WTC11 (cell line): ENCODE results near the gene BICD1. TPM values are rescaled to one million over a fixed set of nuclear protein-coding genes. Genes with fewer than 3 reads are reported as not detected.

Experiments used
- ATAC-seq: fragments of 200-7000 bp; cut with Tn5 transposase; 2 replicates; pipeline ENCODE4 v1.10.0; 2021; ENCODE audit warnings: mild to moderate bottlenecking, moderate library complexity
- CTCF ChIA-PET: fragments of 300-600 bp; sonication (Branson Sonifier 250); formaldehyde crosslinking; loops from one replicate; lab custom pipeline; 2021; ENCODE audit warnings: antibody characterized with exemption; lab: Charles Lee
- POLR2A ChIA-PET: fragments of 350-600 bp; sonication (Branson Sonifier 250); formaldehyde crosslinking; loops from one replicate; lab custom pipeline; 2021; ENCODE audit warnings: antibody characterized with exemption; lab: Charles Lee
- DNase-seq: peaks from one replicate; pipeline ENCODE4 v3.0.0; 2021; ENCODE audit warnings: low spot score
- H3K27ac Mint-ChIP-seq: 2 replicates; pipeline ENCODE4 v1.8.0; 2021; ENCODE audit warnings: mixed read lengths
- H3K27me3 Mint-ChIP-seq: 2 replicates; pipeline ENCODE4 v1.8.0; 2021; ENCODE audit warnings: low read depth, mild to moderate bottlenecking, moderate library complexity, mixed read lengths
- H3K36me3 Mint-ChIP-seq: 2 replicates; pipeline ENCODE4 v1.8.0; 2021; ENCODE audit warnings: mixed read lengths
- H3K4me1 Mint-ChIP-seq: 2 replicates; pipeline ENCODE4 v1.8.0; 2022; ENCODE audit warnings: mixed read lengths
- H3K4me3 Mint-ChIP-seq: 2 replicates; pipeline ENCODE4 v1.8.0; 2021; ENCODE audit warnings: mild to moderate bottlenecking, moderate library complexity, mixed read lengths
- H3K9me3 Mint-ChIP-seq: 2 replicates; pipeline ENCODE4 v1.8.0; 2021; ENCODE audit warnings: mixed read lengths
- CTCF ChIP-seq: fragments of 200-600 bp; IDR thresholded peaks from 2 replicates; pipeline ENCODE4 v1.8.0; 2022; ENCODE audit warnings: antibody characterized with exemption
- E2F1 ChIP-seq: sonication (generic); formaldehyde crosslinking; IDR thresholded peaks from 2 replicates; pipeline ENCODE4 v1.8.0; 2022; ENCODE audit warnings: mild to moderate bottlenecking, missing genetic modification reagents
- FOXJ3 ChIP-seq: sonication (generic); formaldehyde crosslinking; IDR thresholded peaks from 2 replicates; pipeline ENCODE4 v1.9.0; 2021; ENCODE audit warnings: missing genetic modification reagents, mild to moderate bottlenecking, borderline replicate concordance
- IRF2 ChIP-seq: sonication (generic); formaldehyde crosslinking; IDR thresholded peaks from 2 replicates; pipeline ENCODE4 v1.8.0; 2022; ENCODE audit warnings: low read depth, missing genetic modification reagents, borderline replicate concordance
- NR1H2 ChIP-seq: sonication (generic); formaldehyde crosslinking; IDR thresholded peaks from 2 replicates; pipeline ENCODE4 v1.9.0; 2021; ENCODE audit warnings: mild to moderate bottlenecking, moderate library complexity, missing genetic modification reagents
- NR3C1 ChIP-seq: sonication (generic); formaldehyde crosslinking; conservative IDR thresholded peaks from 2 replicates; pipeline ENCODE4 v1.8.1; 2023; ENCODE audit warnings: low read depth, mild to moderate bottlenecking, missing genetic modification reagents
- PRRX2 ChIP-seq: fragments of 250-450 bp; sonication (Bioruptor Pico); IDR thresholded peaks from 2 replicates; pipeline ENCODE4 v1.8.0; 2021; ENCODE audit warnings: mild to moderate bottlenecking
- ZBTB21 ChIP-seq: sonication (generic); formaldehyde crosslinking; IDR thresholded peaks from 2 replicates; pipeline ENCODE4 v1.8.1; 2023; ENCODE audit warnings: mild to moderate bottlenecking, missing genetic modification reagents, borderline replicate concordance
- ZNF219 ChIP-seq: sonication (generic); formaldehyde crosslinking; IDR thresholded peaks from 2 replicates; pipeline ENCODE4 v1.8.0; 2023; ENCODE audit warnings: missing genetic modification reagents, mild to moderate bottlenecking, borderline replicate concordance
- ZNF263 ChIP-seq: sonication (generic); formaldehyde crosslinking; IDR thresholded peaks from 2 replicates; pipeline ENCODE4 v1.8.1; 2022; ENCODE audit warnings: low read depth, mild to moderate bottlenecking, moderate library complexity, missing genetic modification reagents
- ZNF512 ChIP-seq: sonication (generic); formaldehyde crosslinking; IDR thresholded peaks from 2 replicates; pipeline ENCODE4 v1.8.1; 2022; ENCODE audit warnings: missing genetic modification reagents, borderline replicate concordance
- ZSCAN18 ChIP-seq: fragments of 250-450 bp; sonication (Bioruptor Pico); IDR thresholded peaks from 2 replicates; pipeline ENCODE4 v2.1.2; 2022; ENCODE audit warnings: mild to moderate bottlenecking, moderate library complexity
- total RNA-seq: library from RNA; stranded (reverse); gene quantifications from 3 replicates; pipeline ENCODE4 v1.2.3, GENCODE V29; 2021
- TF ChIP-seq, protein P1 (sequence below): sonication (generic); formaldehyde crosslinking; IDR thresholded peaks from 2 replicates; pipeline ENCODE4 v1.8.0; 2023; ENCODE audit warnings: mild to moderate bottlenecking, missing genetic modification reagents
- TF ChIP-seq, protein P2 (sequence below): sonication (generic); formaldehyde crosslinking; IDR thresholded peaks from 2 replicates; pipeline ENCODE4 v1.8.1; 2023; ENCODE audit warnings: mild to moderate bottlenecking, missing genetic modification reagents, moderate library complexity
- TF ChIP-seq, protein P3 (sequence below): fragments of 250-450 bp; sonication (Bioruptor Pico); IDR thresholded peaks from 2 replicates; pipeline ENCODE4 v1.8.0; 2021; ENCODE audit warnings: mild to moderate bottlenecking
- TF ChIP-seq, protein P4 (sequence below): sonication (generic); formaldehyde crosslinking; IDR thresholded peaks from 2 replicates; pipeline ENCODE4 v1.8.1; 2023; ENCODE audit warnings: mild to moderate bottlenecking, missing genetic modification reagents, moderate library complexity

BICD1 gene
- total RNA-seq, 1 experiment from 2014 or later: 69.4 TPM

GRCh38 chr12:32265951-32266350 is 159.3 kb downstream of the BICD1 start (continued):
- TF ChIP-seq, protein P1, sequence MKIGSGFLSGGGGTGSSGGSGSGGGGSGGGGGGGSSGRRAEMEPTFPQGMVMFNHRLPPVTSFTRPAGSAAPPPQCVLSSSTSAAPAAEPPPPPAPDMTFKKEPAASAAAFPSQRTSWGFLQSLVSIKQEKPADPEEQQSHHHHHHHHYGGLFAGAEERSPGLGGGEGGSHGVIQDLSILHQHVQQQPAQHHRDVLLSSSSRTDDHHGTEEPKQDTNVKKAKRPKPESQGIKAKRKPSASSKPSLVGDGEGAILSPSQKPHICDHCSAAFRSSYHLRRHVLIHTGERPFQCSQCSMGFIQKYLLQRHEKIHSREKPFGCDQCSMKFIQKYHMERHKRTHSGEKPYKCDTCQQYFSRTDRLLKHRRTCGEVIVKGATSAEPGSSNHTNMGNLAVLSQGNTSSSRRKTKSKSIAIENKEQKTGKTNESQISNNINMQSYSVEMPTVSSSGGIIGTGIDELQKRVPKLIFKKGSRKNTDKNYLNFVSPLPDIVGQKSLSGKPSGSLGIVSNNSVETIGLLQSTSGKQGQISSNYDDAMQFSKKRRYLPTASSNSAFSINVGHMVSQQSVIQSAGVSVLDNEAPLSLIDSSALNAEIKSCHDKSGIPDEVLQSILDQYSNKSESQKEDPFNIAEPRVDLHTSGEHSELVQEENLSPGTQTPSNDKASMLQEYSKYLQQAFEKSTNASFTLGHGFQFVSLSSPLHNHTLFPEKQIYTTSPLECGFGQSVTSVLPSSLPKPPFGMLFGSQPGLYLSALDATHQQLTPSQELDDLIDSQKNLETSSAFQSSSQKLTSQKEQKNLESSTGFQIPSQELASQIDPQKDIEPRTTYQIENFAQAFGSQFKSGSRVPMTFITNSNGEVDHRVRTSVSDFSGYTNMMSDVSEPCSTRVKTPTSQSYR (CRISPR knock-in tag): no peak
- no peak for TF ChIP-seq CTCF
- TF ChIP-seq, protein P2, sequence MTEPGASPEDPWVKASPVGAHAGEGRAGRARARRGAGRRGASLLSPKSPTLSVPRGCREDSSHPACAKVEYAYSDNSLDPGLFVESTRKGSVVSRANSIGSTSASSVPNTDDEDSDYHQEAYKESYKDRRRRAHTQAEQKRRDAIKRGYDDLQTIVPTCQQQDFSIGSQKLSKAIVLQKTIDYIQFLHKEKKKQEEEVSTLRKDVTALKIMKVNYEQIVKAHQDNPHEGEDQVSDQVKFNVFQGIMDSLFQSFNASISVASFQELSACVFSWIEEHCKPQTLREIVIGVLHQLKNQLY (CRISPR knock-in tag): no peak
- TF ChIP-seq, all 79 proteins: peak for 0

- ATAC-seq: no peak
- no peaks in the 10 kb centered on the region for H3K27me3 Mint-ChIP-seq
- no peak overlapping the region for H3K4me3 Mint-ChIP-seq
- H3K9me3 Mint-ChIP-seq: no peaks in the 10 kb centered on the region
- POLR2A ChIA-PET: no interaction called here
- TF ChIP-seq E2F1 (CRISPR knock-in tag): no peak
- TF ChIP-seq NR1H2 (CRISPR knock-in tag): no peak
- TF ChIP-seq, all 79 proteins: peak for 0
- no peak overlapping the region for H3K27ac Mint-ChIP-seq
- DNase-seq: no peak
- CTCF ChIA-PET: no interaction called here
- peaks cover 15% of the 10 kb centered on the region for H3K4me1 Mint-ChIP-seq
- H3K36me3 Mint-ChIP-seq: no peaks in the 10 kb centered on the region
These were observed 160.1 kb downstream of the BICD1 start for GRCh38 chr12:32266756-32267155.

- Mint-ChIP-seq H3K9me3 (no peaks in the 10 kb centered on the region), H3K4me3 (no peak overlapping the region), H3K4me1 (peaks cover 37% of the 10 kb centered on the region), H3K36me3 (no peaks in the 10 kb centered on the region), H3K27me3 (no peaks in the 10 kb centered on the region), H3K27ac (peak overlapping the region; percentile 77)
- TF ChIP-seq IRF2 (CRISPR knock-in tag): no peak
- TF ChIP-seq, protein P3, sequence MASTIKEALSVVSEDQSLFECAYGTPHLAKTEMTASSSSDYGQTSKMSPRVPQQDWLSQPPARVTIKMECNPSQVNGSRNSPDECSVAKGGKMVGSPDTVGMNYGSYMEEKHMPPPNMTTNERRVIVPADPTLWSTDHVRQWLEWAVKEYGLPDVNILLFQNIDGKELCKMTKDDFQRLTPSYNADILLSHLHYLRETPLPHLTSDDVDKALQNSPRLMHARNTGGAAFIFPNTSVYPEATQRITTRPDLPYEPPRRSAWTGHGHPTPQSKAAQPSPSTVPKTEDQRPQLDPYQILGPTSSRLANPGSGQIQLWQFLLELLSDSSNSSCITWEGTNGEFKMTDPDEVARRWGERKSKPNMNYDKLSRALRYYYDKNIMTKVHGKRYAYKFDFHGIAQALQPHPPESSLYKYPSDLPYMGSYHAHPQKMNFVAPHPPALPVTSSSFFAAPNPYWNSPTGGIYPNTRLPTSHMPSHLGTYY: no peak
- no peak for TF ChIP-seq E2F1 (CRISPR knock-in tag)
- no peak for TF ChIP-seq ZNF263 (CRISPR knock-in tag)
- TF ChIP-seq NR3C1: no peak
- TF ChIP-seq ZNF512 (CRISPR knock-in tag): no peak
- no peak for TF ChIP-seq ZNF219 (CRISPR knock-in tag)
- no peak for TF ChIP-seq ZBTB21 (CRISPR knock-in tag)
- TF ChIP-seq FOXJ3 (CRISPR knock-in tag): no peak
- TF ChIP-seq PRRX2 (CRISPR knock-in tag): no peak
- TF ChIP-seq ZSCAN18: no peak
- TF ChIP-seq, protein P4, sequence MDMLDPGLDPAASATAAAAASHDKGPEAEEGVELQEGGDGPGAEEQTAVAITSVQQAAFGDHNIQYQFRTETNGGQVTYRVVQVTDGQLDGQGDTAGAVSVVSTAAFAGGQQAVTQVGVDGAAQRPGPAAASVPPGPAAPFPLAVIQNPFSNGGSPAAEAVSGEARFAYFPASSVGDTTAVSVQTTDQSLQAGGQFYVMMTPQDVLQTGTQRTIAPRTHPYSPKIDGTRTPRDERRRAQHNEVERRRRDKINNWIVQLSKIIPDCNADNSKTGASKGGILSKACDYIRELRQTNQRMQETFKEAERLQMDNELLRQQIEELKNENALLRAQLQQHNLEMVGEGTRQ: no peak
- ChIA-PET POLR2A (no interaction called here), CTCF (interaction anchor here (0.6 to 1.7 kb wide), 2 partner anchors 10 to 231 kb away, joined by 3 to 8 read pairs; no protein-coding TSS in a partner anchor)
- ATAC-seq (peak; percentile 36), DNase-seq (no peak)
These were observed 164.4 kb downstream of the BICD1 start for GRCh38 chr12:32270818-32271710.
